Mammary epithelial cell (primary cell): ENCODE data around the gene SASS6.

Experiments used
- CTCF ChIP-seq, 2 donors: IDR thresholded peaks in 1 of 2; conservative IDR thresholded peaks in 1 of 2; 2 replicates each; pipeline ENCODE4 v1.5.1; 2011 to 2012; ENCODE audit warnings: inconsistent platforms in 2 of 2, low read length in 2 of 2, mild to moderate bottlenecking in 2 of 2, control low read depth in 1 of 2, low read depth in 1 of 2; ENCODE audit not compliant: insufficient read depth in 1 of 2; ENCODE audit errors: extremely low read depth in 1 of 2
- EZH2 ChIP-seq: IDR thresholded peaks from 2 replicates; pipeline ENCODE4 v1.6.1; 2012; ENCODE audit warnings: low read length, inconsistent platforms, borderline replicate concordance

GRCh38 chr1:100141192-100141591 lies 8.5 kb upstream of the SASS6 start:
- TF ChIP-seq EZH2 (no peak), CTCF (conservative IDR thresholded peaks at IDR 0.05 in 1 of 2, IDR thresholded peaks at IDR 0.05 in 1 of 2; ENCODE audit: extremely low read depth in 1 of 2, insufficient read depth in 1 of 2, low read depth in 1 of 2, low read length in 2 of 2) (no peak)
